ENCODE measurements around the gene G6PD. TPM values are rescaled to one million over a fixed set of nuclear protein-coding genes. Genes with fewer than 3 reads are reported as not detected.

The G6PD gene
- total RNA-seq, 1 experiment from 2014 or later: 24.3 TPM

DNA sequence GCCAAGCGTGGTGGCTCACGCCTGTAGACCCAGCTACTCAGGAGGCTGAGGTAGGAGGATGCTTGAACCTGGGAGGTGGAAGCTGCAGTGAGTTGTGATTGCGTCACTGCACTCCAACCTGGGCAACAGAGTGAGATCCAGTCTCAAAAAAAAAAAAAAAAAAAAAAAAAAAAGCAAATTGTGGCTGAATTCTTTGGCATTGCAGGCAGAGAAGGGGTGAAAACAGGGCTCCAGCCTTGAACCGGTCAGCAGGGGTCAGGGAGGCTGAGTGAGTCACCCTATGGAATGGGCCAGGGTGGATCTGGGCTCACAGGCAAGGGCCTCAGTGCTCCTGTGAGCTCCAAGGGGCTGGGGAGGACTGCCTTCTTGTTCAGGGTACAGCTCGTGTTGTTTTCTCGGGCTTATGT lies 17.4 kb downstream of the G6PD start:
- no peak overlapping the region for H3K4me2 ChIP-seq (ENCODE audit: low read depth, low read length, poor library complexity, severe bottlenecking)
- H2AFZ ChIP-seq (ENCODE audit: low read length): no peak overlapping the region
- DNase-seq: no peak
- H3K27me3 ChIP-seq (ENCODE audit: low read length): no peaks in the 10 kb centered on the region
- no peaks in the 10 kb centered on the region for H3K36me3 ChIP-seq (ENCODE audit: insufficient read depth, low read length)
- peaks cover 9% of the 10 kb centered on the region for H3K4me1 ChIP-seq (ENCODE audit: low read length)
- no peaks in the 10 kb centered on the region for H4K20me1 ChIP-seq (ENCODE audit: insufficient read depth, low read depth, low read length)
- H3K9ac ChIP-seq (ENCODE audit: low read length): no peak overlapping the region
- H3K9me2 ChIP-seq (replicated peaks; ENCODE audit: insufficient read depth, low read length): no peaks in the 10 kb centered on the region
- H3K27ac ChIP-seq (ENCODE audit: low read length): no peak overlapping the region
- H3K4me3 ChIP-seq (ENCODE audit: low read length): no peak overlapping the region
- H3K9me3 ChIP-seq (ENCODE audit: low read length): no peaks in the 10 kb centered on the region
- no peaks in the 10 kb centered on the region for H3K79me2 ChIP-seq (ENCODE audit: low read length)

DNA sequence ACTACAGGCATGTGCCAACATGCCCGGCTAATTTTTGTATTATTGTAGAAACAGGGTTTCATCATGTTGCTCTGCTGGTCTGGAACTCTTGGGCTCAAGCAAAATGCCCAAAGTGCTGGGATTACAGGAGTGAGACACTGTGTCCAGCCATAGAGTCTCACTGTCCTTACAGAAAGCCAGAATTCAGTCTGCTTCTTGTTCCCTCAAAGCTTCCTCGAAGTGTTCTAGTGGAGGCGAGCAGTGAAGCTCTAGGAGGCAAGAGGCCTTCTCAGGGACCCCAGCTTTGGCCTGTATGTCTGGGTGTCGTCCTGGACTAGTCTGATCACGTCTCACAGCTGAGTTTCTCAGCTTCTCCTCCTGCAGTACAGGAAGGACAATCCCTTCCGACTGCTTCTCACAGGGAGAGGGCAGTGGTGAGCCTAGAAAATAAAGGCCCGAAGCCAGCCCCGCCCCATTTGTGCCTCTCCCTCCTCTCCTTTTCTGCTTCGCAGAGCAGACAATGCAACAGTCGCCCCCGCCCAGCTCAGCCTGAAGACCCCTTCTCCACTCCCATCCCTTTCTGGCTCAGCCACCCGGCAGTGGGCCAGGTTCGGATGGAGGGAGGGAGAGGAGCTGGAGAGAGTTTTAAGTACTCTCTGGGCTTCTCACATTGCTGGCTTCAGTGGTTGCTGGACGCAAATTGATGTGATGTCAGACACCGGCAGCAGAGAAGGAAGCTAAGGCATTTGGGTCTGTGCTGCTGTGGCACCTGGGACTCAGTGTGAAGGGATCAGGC lies 19.6 kb downstream of the G6PD start:
- Histone ChIP-seq H3K4me1 (ENCODE audit: low read length) (peaks cover 9% of the 10 kb centered on the region), H3K9ac (ENCODE audit: low read length) (peak overlapping the region; percentile 68), H3K79me2 (ENCODE audit: low read length) (no peaks in the 10 kb centered on the region), H3K9me2 (replicated peaks; ENCODE audit: insufficient read depth, low read length) (no peaks in the 10 kb centered on the region), H3K4me2 (ENCODE audit: low read depth, low read length, poor library complexity, severe bottlenecking) (peak overlapping the region; percentile 72), H3K27ac (ENCODE audit: low read length) (peak overlapping the region; percentile 77), H3K27me3 (ENCODE audit: low read length) (no peaks in the 10 kb centered on the region), H3K9me3 (ENCODE audit: low read length) (no peaks in the 10 kb centered on the region), H4K20me1 (ENCODE audit: insufficient read depth, low read depth, low read length) (no peaks in the 10 kb centered on the region), H3K4me3 (ENCODE audit: low read length) (peak overlapping the region; percentile 57), H2AFZ (ENCODE audit: low read length) (no peak overlapping the region), H3K36me3 (ENCODE audit: insufficient read depth, low read length) (no peaks in the 10 kb centered on the region)
- peak; percentile 86 for DNase-seq

DNA sequence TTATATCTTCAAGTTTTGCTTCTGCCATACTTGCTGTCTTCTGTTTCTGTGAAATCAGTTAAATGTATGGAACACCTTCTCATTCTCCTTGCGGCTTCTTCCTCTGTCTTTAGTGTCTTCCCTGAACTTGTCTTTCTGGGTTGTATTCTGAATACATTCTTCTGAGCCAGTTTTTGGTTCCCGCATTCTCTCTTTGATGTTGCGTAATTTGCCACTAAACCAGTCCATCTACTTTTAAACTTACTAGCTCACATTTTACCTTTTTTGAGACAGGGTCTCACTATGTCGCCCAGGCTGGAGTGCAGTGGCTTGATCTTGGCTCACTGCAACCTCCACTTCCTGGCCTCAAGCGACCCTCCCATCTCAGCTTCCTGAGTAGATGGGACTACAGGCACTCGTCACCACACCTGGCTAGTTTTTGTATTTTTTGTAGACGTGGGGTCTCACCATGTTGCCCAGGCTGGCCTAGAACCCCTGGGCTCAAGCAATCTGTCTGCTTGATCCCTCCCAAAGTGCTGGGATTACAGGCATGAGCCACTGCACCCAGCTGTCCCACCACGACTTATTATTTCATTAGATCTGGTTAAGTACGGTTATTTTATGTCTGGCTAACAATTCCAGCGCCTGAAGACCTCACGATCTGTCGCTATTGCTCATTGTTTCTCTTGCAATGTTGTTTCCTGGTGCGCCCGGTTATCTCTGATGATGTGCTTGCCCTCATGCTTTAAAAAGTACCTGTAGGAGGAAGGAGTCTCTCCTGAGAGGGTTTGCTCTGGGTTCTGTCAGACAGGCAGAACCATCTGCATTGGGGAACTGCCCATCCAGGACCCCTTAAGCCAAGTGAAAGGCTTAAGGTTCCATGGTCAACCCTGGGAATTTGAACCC lies 20.8 kb downstream of the G6PD start:
- no peak for DNase-seq
- no peak overlapping the region for H3K27ac ChIP-seq (ENCODE audit: low read length)
- no peak overlapping the region for H3K4me2 ChIP-seq (ENCODE audit: low read depth, low read length, poor library complexity, severe bottlenecking)
- H3K4me3 ChIP-seq (ENCODE audit: low read length): no peak overlapping the region
- no peaks in the 10 kb centered on the region for H3K36me3 ChIP-seq (ENCODE audit: insufficient read depth, low read length)
- H3K79me2 ChIP-seq (ENCODE audit: low read length): no peaks in the 10 kb centered on the region
- H3K9me3 ChIP-seq (ENCODE audit: low read length): no peaks in the 10 kb centered on the region
- no peaks in the 10 kb centered on the region for H3K9me2 ChIP-seq (replicated peaks; ENCODE audit: insufficient read depth, low read length)
- H3K9ac ChIP-seq (ENCODE audit: low read length): no peak overlapping the region
- no peaks in the 10 kb centered on the region for H4K20me1 ChIP-seq (ENCODE audit: insufficient read depth, low read depth, low read length)
- H3K4me1 ChIP-seq (ENCODE audit: low read length): peaks cover 9% of the 10 kb centered on the region
- H2AFZ ChIP-seq (ENCODE audit: low read length): no peak overlapping the region
- H3K27me3 ChIP-seq (ENCODE audit: low read length): no peaks in the 10 kb centered on the region

DNA sequence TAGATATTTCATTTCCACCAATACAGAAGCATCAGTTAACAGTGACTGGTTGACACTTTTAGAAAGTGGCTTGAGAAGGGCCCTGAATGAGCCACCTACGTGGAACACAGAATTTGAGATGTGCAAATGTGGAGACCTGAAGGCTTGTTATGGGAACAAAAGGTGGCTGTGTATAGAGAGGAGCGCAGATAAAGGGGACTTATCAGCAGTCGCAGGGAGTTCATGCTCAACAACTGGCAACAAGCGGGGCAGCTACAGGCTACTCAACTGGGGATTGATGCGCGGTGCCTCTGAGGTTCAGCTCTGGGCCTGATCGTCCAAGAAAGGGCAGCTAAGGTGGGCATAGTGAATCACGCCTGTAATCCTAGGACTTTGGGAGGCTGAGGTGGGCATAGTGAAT lies 27.3 kb downstream of the G6PD start:
- H3K27me3 ChIP-seq (ENCODE audit: low read length): no peaks in the 10 kb centered on the region
- no peak overlapping the region for H2AFZ ChIP-seq (ENCODE audit: low read length)
- no peak overlapping the region for H3K9ac ChIP-seq (ENCODE audit: low read length)
- no peaks in the 10 kb centered on the region for H3K9me2 ChIP-seq (replicated peaks; ENCODE audit: insufficient read depth, low read length)
- H3K79me2 ChIP-seq (ENCODE audit: low read length): peaks cover 8% of the 10 kb centered on the region; the same call in 1 of the 2 replicates
- H3K36me3 ChIP-seq (ENCODE audit: insufficient read depth, low read length): no peaks in the 10 kb centered on the region
- no peaks in the 10 kb centered on the region for H3K9me3 ChIP-seq (ENCODE audit: low read length)
- H4K20me1 ChIP-seq (ENCODE audit: insufficient read depth, low read depth, low read length): no peaks in the 10 kb centered on the region
- H3K27ac ChIP-seq (ENCODE audit: low read length): no peak overlapping the region
- no peak overlapping the region for H3K4me3 ChIP-seq (ENCODE audit: low read length)
- H3K4me2 ChIP-seq (ENCODE audit: low read depth, low read length, poor library complexity, severe bottlenecking): no peak overlapping the region
- peaks cover 22% of the 10 kb centered on the region for H3K4me1 ChIP-seq (ENCODE audit: low read length)
- no peak for DNase-seq

DNA sequence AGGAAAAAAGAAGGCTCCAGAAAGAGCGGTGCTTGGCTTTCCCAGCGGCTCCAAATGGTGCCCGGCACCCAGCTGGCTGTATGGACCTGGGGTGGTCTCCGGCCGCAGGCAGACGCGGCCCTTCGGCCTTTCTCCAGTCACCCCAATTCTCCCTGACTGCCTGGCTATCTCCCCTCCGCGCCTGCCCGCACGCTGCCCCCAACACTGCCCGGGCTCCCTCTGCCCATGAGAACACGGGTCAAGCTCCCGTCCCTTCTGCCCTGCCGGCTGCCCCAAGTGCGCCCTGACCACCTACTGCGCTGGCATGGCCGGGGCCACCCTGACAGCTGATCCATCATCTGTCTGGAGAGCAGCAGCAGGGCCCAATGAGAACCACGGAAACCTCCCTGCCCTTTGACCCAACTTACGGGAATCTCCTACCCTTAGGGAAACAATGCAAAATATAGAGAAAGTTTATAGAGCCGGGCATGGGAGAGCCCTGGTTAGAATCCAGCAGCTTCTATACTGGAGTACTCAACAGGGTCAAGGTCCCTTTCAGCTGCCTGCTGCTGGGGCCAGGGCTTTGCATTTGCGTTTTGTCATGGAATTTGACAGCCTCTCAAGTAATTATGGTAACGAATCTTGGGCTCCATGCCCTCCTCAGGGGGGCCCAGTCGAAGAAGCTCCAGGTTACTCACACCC lies 29.4 kb downstream of the G6PD start:
- Histone ChIP-seq H3K4me1 (ENCODE audit: low read length) (peaks cover 22% of the 10 kb centered on the region), H3K36me3 (ENCODE audit: insufficient read depth, low read length) (no peaks in the 10 kb centered on the region), H4K20me1 (ENCODE audit: insufficient read depth, low read depth, low read length) (no peaks in the 10 kb centered on the region), H3K79me2 (ENCODE audit: low read length) (peaks cover 8% of the 10 kb centered on the region; the same call in 1 of the 2 replicates), H3K9me2 (replicated peaks; ENCODE audit: insufficient read depth, low read length) (no peaks in the 10 kb centered on the region), H3K27me3 (ENCODE audit: low read length) (no peaks in the 10 kb centered on the region), H3K27ac (ENCODE audit: low read length) (no peak overlapping the region), H2AFZ (ENCODE audit: low read length) (peak overlapping the region; percentile 56; the same call in 1 of the 2 replicates), H3K4me2 (ENCODE audit: low read depth, low read length, poor library complexity, severe bottlenecking) (no peak overlapping the region), H3K9me3 (ENCODE audit: low read length) (no peaks in the 10 kb centered on the region), H3K9ac (ENCODE audit: low read length) (no peak overlapping the region), H3K4me3 (ENCODE audit: low read length) (no peak overlapping the region)
- no peak for DNase-seq

DNA sequence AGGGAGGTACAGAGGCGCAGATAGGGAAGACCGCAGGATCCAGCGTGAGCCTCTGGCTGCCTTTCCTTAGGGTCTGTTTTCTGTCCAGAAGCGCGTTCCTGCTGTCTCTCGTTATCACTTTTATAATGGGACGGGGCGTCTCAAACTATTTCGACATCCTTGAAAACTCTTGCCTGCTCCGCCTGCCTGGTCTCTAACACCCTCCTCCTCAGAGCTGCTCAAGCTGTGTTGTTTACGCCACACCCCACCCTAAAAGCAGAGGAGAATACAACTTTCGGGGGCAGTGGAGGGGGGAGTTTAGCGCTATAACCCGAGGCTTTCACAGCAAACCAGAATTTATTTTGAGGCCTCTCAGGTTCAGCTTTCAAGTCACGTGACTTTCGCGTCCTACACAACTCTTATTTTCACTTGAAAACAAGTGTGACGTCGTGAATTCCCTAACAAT lies 30.0 kb downstream of the G6PD start:
- H3K27me3 ChIP-seq (ENCODE audit: low read length): no peaks in the 10 kb centered on the region
- no peaks in the 10 kb centered on the region for H3K9me3 ChIP-seq (ENCODE audit: low read length)
- no peaks in the 10 kb centered on the region for H4K20me1 ChIP-seq (ENCODE audit: insufficient read depth, low read depth, low read length)
- peak overlapping the region; percentile 52 for H3K4me2 ChIP-seq (ENCODE audit: low read depth, low read length, poor library complexity, severe bottlenecking)
- no peaks in the 10 kb centered on the region for H3K36me3 ChIP-seq (ENCODE audit: insufficient read depth, low read length)
- H2AFZ ChIP-seq (ENCODE audit: low read length): no peak overlapping the region
- no peak overlapping the region for H3K27ac ChIP-seq (ENCODE audit: low read length)
- no peaks in the 10 kb centered on the region for H3K9me2 ChIP-seq (replicated peaks; ENCODE audit: insufficient read depth, low read length)
- H3K4me1 ChIP-seq (ENCODE audit: low read length): peaks cover 22% of the 10 kb centered on the region
- peak overlapping the region; percentile 55; the same call in 1 of the 2 replicates for H3K4me3 ChIP-seq (ENCODE audit: low read length)
- no peak for DNase-seq
- H3K9ac ChIP-seq (ENCODE audit: low read length): peak overlapping the region; percentile 44
- H3K79me2 ChIP-seq (ENCODE audit: low read length): peaks cover 8% of the 10 kb centered on the region; the same call in 1 of the 2 replicates

DNA sequence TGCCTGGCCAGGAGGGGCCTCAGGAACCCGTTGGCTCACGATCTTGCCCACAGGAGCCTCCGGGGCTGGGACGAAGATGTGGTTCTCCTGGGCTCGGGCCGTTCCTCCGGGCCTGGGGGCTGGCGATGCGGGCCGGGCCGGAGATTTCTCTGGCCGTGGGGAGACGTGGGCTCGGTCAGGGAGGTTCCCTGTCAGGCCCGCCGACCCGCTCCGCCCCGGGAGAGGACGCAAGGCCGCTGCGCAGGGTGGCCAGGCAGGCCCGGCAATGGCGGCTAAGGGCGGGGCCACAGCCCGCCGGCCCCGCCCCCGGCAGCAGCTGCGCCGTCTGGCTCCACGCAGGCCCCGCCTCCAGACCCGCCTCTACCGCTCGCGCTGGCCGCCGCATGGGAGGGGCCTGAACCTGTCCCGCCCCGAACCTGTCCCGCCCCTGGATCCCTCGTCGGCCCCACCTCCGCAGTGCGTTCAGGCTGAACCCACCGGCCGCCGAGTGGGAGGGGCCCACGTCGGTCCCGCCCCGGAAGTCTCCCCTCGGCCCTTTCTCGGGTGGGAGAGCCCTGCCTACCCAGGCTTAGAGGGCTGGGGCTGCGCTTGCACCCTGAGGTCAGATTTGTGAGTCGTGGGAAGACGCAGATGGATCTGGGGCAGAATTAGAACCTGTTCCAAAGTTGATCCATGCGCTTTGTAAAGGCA lies 30.5 kb downstream of the G6PD start, which contains the start of gene FAM3A:
Gene FAM3A (minus strand): TSS at position 267 of the 690 bp plus-strand sequence. CDS start 460 bp downstream, outside the sequence.
- Histone ChIP-seq H4K20me1 (ENCODE audit: insufficient read depth, low read depth, low read length) (no peaks in the 10 kb centered on the region), H3K9ac (ENCODE audit: low read length) (peak within 1 kb of the TSS; percentile 88), H3K9me3 (ENCODE audit: low read length) (no peaks in the 10 kb centered on the region), H2AFZ (ENCODE audit: low read length) (no peak within 1 kb of the TSS), H3K4me1 (ENCODE audit: low read length) (peaks cover 22% of the 10 kb centered on the region), H3K9me2 (replicated peaks; ENCODE audit: insufficient read depth, low read length) (no peaks in the 10 kb centered on the region), H3K79me2 (ENCODE audit: low read length) (peaks cover 8% of the 10 kb centered on the region; the same call in 1 of the 2 replicates), H3K4me2 (ENCODE audit: low read depth, low read length, poor library complexity, severe bottlenecking) (peak within 1 kb of the TSS; percentile 64), H3K36me3 (ENCODE audit: insufficient read depth, low read length) (no peaks in the 10 kb centered on the region), H3K27me3 (ENCODE audit: low read length) (no peaks in the 10 kb centered on the region), H3K27ac (ENCODE audit: low read length) (0 out of 2 replicates have a peak within 1 kb of the TSS, but pooled peaks have one; percentile 17), H3K4me3 (ENCODE audit: low read length) (peak within 1 kb of the TSS; percentile 89)
- peak; percentile 92 for DNase-seq

All from Karpas-422 (cell line).